ENCODE results near the gene PCARE.

DNA sequence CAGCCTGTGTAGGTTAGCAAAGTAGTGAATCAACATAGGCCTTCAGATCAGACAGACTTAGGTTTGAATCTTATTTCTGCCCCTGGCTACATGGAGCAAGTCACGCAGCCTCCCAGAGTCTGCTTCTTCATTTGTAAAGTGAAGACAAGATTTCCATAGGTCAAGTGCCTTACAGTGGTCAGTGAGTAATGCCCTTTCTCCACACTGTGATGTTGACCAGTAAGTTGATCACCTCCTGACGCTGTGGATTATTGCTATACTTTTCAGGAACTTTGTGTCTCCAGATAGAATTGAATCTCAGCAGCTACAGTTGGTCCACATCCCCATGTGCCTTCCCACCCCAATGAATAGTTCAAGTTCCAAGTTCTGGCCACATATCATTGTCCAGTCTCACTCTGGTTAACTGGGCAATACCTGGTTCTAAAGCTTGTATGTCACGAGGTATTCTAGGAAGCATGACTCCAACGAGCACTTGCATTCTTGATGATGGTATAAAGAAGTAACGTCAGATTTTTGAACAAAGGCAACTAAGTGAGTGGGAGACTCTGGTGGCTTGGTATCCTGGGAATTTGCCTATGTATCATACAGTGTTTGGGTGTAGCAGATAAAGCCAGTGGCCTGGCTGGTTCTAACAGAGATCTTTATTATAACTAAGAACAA is 38.8 kb upstream of the PCARE start:
- TF ChIP-seq, protein P1, sequence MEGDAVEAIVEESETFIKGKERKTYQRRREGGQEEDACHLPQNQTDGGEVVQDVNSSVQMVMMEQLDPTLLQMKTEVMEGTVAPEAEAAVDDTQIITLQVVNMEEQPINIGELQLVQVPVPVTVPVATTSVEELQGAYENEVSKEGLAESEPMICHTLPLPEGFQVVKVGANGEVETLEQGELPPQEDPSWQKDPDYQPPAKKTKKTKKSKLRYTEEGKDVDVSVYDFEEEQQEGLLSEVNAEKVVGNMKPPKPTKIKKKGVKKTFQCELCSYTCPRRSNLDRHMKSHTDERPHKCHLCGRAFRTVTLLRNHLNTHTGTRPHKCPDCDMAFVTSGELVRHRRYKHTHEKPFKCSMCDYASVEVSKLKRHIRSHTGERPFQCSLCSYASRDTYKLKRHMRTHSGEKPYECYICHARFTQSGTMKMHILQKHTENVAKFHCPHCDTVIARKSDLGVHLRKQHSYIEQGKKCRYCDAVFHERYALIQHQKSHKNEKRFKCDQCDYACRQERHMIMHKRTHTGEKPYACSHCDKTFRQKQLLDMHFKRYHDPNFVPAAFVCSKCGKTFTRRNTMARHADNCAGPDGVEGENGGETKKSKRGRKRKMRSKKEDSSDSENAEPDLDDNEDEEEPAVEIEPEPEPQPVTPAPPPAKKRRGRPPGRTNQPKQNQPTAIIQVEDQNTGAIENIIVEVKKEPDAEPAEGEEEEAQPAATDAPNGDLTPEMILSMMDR (conservative IDR thresholded peaks at IDR 0.05 in 1 of 2, IDR thresholded peaks at IDR 0.05 in 1 of 2; ENCODE audit: low read depth in 1 of 2, low read length in 2 of 2) = no peak
- no peak for TF ChIP-seq EZH2 (IDR thresholded peaks at IDR 0.05; ENCODE audit: low read length, missing control alignments)

Measured in fibroblast of lung (primary cell).